GM12875 (cell line): ENCODE data around the gene SYT17.

Experiments used
- H3K4me3 ChIP-seq: one replicate; pipeline ENCODE4 v1.5.1; 2011; ENCODE audit warnings: low read depth, low read length, control low read depth
- TF ChIP-seq, protein P1 (sequence below): IDR thresholded peaks from 2 replicates; pipeline ENCODE4 v1.5.1; 2011; ENCODE audit warnings: low read depth, mild to moderate bottlenecking, control low read depth, inconsistent platforms, low read length, moderate library complexity, borderline replicate concordance; ENCODE audit not compliant: insufficient read depth

Gene SYT17

DNA sequence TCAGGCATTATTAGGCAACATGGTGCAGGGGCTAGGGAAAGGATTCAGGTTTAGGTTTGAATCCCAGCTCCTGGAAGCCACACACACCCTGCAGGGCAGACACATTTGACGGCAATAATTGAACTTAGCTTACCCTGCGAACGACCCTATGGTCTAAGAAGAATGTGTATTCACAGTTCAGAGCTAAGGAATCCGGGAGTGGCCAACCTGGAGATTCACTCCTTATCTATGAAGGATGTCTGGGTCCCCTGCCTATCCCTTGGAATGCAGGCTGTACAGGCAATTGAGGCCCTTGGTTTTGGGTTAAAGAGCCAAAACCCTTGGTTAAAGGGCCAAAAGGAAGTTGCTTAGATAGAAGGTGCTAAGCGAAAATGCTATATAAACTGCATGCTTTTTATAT lies 2.9 kb upstream of the SYT17 start:
- TF ChIP-seq, protein P1, sequence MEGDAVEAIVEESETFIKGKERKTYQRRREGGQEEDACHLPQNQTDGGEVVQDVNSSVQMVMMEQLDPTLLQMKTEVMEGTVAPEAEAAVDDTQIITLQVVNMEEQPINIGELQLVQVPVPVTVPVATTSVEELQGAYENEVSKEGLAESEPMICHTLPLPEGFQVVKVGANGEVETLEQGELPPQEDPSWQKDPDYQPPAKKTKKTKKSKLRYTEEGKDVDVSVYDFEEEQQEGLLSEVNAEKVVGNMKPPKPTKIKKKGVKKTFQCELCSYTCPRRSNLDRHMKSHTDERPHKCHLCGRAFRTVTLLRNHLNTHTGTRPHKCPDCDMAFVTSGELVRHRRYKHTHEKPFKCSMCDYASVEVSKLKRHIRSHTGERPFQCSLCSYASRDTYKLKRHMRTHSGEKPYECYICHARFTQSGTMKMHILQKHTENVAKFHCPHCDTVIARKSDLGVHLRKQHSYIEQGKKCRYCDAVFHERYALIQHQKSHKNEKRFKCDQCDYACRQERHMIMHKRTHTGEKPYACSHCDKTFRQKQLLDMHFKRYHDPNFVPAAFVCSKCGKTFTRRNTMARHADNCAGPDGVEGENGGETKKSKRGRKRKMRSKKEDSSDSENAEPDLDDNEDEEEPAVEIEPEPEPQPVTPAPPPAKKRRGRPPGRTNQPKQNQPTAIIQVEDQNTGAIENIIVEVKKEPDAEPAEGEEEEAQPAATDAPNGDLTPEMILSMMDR, result no peak

DNA sequence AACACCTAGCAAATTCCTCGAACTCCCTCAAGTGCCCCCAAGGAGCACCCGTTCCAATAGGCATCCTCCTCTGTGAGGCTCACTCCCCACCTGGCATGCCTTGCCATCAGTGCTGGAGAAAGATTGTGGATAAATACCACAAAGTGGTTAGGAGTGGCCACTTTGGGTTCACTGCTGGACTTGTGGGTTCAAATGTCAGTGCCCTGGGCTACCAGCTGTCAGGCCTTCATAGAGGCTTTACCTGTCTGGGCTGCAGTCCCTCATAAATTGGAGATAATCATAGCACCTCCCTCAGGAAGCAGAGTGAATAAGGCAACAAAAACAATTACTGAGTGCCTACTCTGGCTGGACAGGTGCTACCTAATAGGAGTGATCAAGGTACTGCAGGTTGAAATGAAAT lies 1.5 kb upstream of the SYT17 start:
- TF ChIP-seq, protein P1, result no peak
- H3K4me3 ChIP-seq, result no peak overlapping the region

More for the DNA sequence above, 2.9 kb upstream of the SYT17 start:
- no peak overlapping the region for H3K4me3 ChIP-seq

DNA sequence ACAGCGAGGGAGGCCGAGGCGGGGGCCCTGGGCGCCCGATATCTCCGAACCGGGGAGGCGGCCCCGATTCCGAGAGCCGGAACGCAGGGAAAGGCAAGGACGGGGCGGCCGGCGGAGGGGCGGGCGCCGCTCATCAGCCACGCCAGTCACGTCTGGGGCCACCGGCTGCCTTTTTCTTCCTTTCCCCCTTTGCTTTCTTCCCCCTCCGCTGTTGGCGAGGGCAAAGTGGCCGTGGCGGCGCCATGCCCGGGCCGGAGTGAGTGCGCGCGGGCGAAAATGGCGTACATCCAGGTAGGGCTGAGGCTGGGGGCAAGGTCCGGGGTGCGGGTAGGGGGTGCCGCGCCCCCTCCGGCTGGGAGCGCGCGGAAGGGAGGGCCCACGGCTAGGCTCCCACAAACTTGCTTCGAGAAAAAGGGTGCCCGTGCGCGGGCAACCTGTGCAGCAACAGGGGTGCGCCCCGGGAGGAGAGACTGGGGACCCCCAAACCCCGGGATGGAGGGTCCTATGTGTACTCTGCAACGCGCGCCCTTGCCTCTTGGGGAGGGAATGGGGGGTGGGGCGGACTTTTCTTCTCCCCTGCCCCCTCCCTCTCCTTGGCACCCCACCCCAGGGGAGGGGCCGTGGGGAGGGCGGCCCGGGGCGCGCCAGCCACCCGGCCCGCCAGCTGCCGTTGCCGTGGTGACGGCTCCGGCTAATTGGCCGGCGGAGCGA lies 486 bp downstream of the SYT17 start:
- H3K4me3 ChIP-seq, result no peak overlapping the region
- TF ChIP-seq, protein P1, result no peak

DNA sequence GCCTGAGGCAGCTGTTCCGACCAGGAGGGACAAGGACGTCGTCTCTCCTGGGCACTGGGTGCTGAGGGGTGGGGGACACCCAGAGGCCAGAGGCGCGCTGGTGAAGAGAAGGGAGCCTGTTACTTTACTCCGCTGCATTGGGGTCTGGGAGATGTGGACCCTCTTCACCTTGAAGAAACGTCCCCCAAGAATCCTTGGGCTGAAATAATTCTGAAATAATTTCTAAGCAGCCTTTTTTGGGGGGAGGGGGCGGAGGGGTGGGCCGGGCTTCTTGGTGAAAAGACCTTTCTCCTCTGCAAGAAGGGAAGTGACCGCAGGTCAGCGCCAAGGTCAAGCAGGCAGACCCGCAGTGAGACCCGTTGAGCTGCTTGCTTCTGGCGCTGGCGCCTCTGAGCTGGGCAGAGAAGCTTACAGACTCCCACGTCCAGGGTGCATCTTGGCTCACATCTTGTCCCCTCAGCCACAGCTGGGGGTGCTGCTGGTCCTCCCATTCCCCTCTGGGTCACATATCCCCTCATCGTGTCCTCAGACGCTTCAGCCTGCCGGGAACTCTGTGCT lies 1.1 kb downstream of the SYT17 start:
- H3K4me3 ChIP-seq, result no peak overlapping the region

DNA sequence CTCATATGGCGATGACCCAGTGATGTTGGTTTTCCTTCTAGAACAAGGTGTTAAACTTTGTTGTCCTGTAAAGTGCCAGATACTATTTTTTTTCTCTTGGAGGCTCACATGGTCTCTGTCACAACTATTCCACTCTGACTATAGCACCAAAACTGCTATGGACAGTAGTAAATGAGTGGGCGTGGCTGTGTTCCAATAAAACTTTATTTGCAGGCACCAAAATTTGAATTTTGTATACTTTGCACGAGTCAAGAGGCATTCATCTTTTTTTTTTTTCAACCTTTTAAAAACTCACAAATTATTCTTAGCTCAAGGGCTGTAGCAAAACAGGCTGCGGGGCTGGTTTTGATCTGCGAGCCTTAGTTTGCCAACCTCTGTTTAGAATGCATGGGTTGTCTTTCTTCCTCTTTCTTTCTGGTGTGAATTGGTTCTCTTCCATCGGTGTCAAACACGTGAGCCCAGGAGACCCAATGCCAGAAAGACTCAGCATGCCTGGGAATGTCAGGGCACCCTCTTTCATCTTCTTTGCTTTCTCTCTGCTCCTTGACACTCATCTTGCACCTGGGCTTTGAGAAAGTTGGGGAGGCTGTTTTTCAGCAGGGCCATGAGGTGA lies 2.1 kb downstream of the SYT17 start:
- H3K4me3 ChIP-seq, result no peak overlapping the region
- TF ChIP-seq, protein P1, result no peak

More for the DNA sequence above, 1.1 kb downstream of the SYT17 start:
- TF ChIP-seq, protein P1, result no peak

DNA sequence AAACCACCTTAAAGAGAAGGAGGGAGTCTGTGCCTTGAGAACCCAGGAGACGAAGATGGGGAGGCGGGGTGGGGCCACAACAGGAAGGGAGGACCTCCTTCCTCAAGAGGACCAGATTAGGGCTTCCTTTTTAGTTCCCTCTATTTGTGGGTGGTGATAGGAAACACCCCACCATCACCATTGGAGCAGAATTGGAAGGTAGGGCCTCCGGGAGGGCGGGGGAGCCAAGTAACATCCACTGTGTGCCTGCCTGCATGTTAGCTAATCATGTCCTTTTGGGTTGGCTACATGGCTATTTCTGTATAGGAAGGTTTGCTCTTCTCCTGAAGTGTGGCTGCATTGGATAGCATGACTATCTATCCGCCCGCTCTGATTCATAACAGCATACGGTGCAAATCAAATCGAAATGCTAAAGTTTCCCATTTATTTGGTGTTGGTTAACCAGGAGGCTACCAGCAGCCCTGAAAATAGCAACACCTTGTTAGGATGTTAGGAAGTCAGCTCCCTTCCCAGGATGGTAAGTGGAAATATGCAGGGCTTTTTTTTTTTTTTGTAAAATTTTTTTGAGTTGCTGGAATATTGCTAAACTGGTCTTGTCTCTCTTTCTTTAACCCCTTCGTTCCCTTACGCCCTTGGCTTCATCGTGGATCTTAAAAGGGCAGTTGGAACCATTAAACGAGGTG lies 4.2 kb downstream of the SYT17 start:
- no peak overlapping the region for H3K4me3 ChIP-seq
- TF ChIP-seq, protein P1, result no peak

DNA sequence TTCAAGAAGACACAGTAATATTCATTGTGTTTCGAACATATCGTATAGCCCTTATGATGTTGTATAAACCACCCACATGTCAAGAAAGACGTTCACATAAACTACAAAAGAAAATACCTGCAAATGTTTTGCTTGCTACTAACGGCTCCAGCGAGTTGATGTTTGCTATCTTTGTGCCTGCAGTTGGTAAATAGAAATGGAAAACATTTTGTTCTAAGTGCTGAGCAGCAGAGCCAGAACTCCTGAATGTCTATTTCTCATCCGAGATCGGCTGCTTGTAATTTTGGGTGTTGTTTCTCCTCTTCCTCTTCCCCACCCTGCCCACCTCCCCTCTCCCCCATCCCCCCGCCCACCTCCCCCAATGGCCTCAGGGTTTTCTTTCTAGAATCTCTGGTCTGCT lies 5.0 kb downstream of the SYT17 start:
- no peak overlapping the region for H3K4me3 ChIP-seq
- TF ChIP-seq, protein P1, result no peak
